ENCODE data around the gene CTBP2.
A peak's percentile ranks its signal among the peaks of the same experiment; 100 is the strongest.
"Not testable (repeated sequence)": the region's sequence is repeated elsewhere in the genome, so short reads cannot be mapped to it uniquely, and the experiment has no call there.

The CTBP2 gene

DNA sequence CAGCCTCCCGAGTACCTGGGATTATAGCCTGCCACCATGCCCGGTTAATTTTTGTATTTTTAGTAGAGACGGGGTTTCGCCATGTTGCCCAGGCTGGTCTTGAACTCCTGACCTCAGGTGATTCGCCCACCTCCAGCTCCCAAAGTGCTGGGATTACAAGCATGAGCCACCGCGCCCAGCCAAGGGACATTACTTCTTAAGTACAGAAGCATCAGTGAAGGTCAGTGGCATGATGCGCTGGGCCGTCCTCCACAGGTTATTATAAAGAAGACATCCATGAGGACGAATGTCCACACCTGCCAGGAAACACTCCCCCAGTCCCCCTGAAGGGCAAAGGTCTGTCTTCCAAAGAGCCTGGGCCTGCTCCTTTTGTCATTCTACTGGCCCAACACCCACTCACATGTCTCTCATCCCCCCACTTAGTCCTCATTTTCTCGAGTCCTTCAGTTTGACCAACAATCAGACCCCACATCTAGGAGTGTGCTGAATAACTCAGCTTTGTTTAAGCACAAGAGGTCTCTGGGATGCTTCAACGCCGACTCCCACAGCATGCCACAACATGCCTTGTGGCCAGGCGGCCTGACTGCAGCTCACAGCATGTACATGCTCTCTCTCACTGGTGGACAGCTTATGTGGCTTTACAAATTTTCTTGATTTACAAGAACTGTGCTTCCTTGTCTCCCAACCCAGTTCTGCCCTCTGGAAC, 73.0 kb downstream of the CTBP2 start:
- FAIRE-seq (no peak), DNase-seq (ENCODE audit: insufficient read length, low spot score) (no peak)
- TF ChIP-seq POLR2A (IDR thresholded peaks at IDR 0.05; ENCODE audit: low read depth, low read length) = no peak

DNA sequence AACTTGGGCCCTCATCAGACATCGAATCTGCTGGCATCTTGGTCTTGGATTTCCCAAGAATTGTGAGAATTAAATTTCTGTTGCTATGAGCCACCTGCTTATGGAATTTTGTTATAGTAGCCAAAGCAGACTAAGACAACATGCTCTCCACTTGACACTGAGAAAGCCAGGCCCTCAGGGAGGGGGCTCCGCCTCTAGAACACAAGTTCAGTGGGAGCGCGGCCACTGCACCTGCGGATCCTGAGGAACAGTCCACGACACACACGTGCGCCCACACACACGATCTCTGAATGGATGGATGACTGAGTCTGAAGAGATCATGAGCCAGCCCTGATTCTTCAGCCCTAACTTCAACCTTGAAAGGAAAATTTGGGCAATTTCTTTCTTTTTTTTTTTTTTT, 73.7 kb downstream of the CTBP2 start:
- DNase-seq (ENCODE audit: insufficient read length, low spot score) (no peak), FAIRE-seq (no peak)
- TF ChIP-seq POLR2A (IDR thresholded peaks at IDR 0.05; ENCODE audit: low read depth, low read length) = no peak

DNA sequence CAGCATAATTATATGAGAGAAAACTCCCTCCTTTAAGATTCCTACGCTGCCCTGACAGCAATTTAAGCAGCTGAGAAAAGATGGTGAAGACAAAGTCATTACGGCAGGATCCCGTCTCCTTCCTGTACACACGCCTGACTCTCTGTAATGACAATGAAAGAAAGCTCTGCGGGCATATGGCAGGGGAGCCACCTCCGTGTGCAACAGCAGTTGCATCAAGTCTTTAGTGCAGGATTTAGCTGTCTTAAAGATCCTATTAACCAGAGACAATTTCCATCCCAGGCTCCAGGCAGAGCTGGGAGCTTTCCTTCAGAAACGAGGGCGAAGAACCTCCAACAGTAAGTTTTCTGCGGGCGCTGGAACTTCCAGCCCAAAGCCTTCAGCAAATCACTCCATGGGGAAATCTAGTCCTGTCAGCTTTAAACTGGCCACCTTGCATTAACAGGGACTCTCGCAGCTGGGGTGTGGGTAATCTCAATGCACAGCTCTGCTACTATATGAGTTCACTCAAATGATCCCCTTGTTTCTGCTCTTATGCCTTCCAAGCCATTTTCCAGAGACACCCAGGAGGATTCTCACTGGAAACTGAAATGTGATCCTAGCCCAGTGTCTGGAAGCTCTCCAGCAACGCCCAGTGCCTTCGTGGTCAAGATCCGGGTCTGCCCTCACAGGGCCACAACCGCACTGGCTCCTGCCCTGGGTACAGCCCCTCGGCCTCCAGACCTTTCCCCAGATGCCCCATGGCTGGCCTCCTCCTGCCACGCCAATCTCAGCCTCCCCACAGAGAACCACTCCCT, 74.9 kb downstream of the CTBP2 start:
- peak; percentile 42 for DNase-seq (ENCODE audit: insufficient read length, low spot score)
- TF ChIP-seq POLR2A (IDR thresholded peaks at IDR 0.05; ENCODE audit: low read depth, low read length) = no peak
- FAIRE-seq = no peak

DNA sequence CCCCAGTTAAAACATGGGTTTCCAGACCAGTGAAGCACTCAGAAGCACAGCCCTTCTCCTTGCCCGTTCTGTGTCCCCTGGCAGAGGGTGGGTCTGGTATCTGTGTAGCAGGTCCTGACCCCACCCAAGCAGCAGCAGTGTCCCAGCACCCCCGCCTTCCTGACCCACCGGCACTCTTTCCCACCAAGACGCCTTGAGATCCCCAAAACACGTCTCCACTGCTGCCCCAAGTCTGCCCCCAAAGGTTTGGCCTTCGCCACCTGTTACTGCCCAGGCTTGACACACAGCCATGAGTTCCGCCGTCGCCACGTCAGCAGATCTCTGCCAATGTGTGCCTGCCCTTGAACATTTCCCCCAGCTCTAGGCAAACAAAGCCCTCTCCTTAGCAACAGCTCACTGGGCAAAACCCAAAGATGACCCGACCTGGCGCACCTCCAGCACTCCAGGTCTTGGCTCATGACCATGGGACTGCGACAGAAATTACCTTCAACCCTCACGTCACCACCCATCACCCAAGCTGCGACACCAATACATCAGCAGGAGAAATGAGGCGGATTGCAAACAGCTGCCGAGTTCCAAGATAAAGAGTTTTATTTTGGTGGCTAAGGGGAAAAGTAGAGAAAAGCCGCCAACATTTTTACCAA, 75.6 kb downstream of the CTBP2 start:
- no peak for FAIRE-seq
- TF ChIP-seq POLR2A (IDR thresholded peaks at IDR 0.05; ENCODE audit: low read depth, low read length) = no peak
- peak; percentile 53 for DNase-seq (ENCODE audit: insufficient read length, low spot score)

DNA sequence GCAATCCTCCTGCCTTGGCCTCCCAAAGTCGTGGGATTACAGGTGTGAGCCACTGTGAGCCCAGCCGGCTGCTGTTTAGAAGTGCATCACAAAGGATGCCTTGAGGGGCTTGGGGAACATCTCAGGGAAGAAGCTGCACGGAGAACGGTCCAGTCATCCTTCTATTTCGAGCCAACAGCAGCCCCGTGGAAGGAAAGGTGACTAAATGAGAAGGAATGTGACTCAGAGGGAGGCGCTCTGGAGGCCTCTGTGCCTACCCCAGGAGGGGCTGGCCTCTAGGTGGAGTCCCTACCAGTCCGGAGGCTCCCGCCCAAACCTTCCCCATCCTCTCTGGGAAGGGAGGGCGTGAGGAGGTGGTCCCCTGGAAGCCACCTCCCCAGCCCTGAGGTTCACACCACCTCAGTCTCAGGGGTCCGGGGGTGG, 76.2 kb downstream of the CTBP2 start:
- peak; percentile 86 for DNase-seq (ENCODE audit: insufficient read length, low spot score)
- TF ChIP-seq POLR2A (IDR thresholded peaks at IDR 0.05; ENCODE audit: low read depth, low read length) = no peak
- FAIRE-seq = peak; percentile 84

DNA sequence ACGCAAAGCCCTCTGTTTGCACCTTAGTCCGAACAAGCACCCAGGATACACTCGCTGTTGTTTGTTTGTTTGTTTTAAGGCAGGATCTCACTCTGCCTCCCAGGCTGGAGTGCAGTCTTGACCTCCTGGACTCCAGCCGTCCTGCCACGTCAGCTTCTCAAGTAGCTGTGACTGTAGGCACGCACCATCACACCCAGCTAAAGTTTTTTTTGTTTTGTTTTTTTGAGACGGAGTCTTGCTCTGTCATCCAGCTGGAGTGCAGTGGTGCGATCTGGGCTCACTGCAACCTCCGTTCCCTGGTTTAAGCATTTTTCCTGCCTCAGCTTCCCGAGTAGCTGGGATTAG, 76.8 kb downstream of the CTBP2 start:
- FAIRE-seq (no peak), DNase-seq (ENCODE audit: insufficient read length, low spot score) (no peak)
- TF ChIP-seq POLR2A (IDR thresholded peaks at IDR 0.05; ENCODE audit: low read depth, low read length) = no peak

DNA sequence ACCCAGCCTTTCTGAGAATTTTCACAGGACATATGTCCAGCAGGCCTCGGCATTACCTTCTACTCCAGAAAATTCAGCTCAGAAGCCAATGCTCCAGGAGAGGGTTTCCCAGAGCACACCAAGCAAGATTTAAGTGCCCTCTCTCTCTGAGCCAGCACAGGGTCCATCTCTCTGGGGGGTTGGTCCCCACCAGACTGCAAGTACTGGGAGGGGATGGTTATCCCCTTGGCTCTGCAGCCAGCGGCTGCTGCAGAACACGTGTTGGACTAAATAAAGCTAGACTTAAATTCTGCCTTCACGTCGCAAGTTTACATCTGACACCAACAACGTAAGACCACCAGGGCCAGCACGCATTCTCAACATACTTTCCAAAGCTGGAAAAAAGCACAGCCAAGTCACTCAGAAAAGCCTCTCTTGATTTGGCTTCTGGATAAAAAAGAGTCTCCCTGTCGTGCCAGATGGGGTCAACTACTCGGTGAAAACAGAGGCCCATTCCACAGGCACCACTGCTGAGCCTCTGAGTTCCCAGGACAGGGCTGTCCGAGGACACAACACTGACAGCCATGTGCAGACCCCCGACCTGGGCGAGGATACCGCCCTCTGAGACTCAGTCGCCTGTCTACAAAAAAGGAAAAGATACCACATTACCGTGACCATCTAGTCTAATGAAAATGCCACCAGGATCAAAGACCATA, 77.3 kb downstream of the CTBP2 start:
- no peak for TF ChIP-seq POLR2A (IDR thresholded peaks at IDR 0.05; ENCODE audit: low read depth, low read length)
- FAIRE-seq = no peak
- DNase-seq (ENCODE audit: insufficient read length, low spot score) = no peak

DNA sequence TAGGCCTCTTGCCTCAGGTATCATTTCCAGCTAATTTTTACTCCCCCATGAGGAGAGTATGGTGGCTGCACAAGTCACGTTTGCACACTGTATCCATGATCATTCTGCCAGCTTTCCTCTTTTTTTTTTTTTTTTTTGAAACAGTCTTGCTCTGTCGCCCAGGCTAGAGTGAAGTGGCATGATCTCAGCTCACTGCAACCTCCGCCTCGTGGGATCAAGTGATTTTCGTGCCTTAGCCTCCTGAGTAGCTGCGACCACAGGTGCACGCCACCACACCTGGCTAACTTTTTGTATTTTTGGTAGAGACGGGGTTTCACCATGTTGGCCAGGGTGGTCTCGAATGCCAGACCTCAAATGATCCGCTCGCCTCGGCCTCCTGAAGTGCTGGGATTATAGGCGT, 77.9 kb downstream of the CTBP2 start:
- DNase-seq (ENCODE audit: insufficient read length, low spot score); FAIRE-seq: not testable (repeated sequence)

DNA sequence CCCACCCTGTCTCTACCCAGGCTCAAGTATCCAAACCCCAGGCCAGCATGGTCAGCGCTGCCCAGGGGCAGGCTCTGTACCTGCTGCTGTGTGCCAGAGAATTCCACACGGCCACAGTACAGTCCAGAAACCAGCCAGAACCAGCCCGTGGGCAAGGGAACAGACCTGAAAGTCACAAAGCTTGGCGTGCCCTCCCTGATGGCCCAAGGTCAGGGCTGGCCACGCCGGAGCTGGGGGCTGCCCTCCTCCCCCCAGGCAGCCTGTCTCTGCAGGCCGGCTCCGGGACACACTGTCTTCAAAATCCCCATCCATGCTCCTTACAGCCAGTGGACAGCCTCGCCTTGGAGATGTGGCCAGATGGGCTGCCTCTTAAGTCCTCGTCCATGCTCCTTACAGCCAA, 78.4 kb downstream of the CTBP2 start:
- TF ChIP-seq POLR2A (IDR thresholded peaks at IDR 0.05; ENCODE audit: low read depth, low read length) = no peak
- no peak for FAIRE-seq
- DNase-seq (ENCODE audit: insufficient read length, low spot score) = no peak

DNA sequence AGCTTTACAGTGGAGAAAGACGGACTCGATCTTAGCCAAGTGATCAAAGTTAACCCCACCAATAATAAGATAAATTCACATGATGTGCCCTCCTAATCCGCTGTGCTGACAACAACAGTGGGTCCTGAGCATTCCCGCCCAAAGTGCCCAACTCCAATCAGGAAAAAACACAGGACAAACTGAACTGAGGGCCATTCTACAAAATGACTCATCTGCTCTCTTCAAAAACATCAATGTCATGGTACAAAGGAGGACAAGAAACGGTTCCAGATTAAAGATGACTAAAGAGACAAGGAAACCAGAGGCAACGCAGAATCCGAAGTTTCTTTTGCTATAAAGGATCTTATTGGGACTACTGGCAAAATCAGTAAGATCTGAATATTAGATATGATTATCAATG, 79.4 kb downstream of the CTBP2 start:
- FAIRE-seq = no peak
- no peak for DNase-seq (ENCODE audit: insufficient read length, low spot score)
- TF ChIP-seq POLR2A (IDR thresholded peaks at IDR 0.05; ENCODE audit: low read depth, low read length) = no peak

DNA sequence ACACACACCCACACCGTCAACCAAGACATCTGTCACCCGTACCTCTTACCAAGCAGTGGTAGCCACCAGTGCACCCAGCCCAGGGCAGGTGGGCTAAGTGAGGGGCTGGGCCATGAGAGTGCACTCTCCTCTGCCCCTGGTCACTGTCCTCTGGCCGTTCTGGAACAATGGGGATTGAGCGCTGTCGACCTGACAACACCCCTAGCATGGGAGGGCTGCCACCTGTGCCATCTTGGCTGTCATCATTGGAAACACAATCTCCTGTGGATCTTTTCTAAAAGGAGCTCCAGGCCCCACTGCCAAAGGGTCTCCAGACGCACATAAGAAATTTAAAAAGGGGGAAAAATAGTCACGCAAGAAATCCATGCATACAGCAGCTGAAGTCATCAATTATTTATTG, 80.1 kb downstream of the CTBP2 start:
- no peak for DNase-seq (ENCODE audit: insufficient read length, low spot score)
- no peak for FAIRE-seq
- no peak for TF ChIP-seq POLR2A (IDR thresholded peaks at IDR 0.05; ENCODE audit: low read depth, low read length)

DNA sequence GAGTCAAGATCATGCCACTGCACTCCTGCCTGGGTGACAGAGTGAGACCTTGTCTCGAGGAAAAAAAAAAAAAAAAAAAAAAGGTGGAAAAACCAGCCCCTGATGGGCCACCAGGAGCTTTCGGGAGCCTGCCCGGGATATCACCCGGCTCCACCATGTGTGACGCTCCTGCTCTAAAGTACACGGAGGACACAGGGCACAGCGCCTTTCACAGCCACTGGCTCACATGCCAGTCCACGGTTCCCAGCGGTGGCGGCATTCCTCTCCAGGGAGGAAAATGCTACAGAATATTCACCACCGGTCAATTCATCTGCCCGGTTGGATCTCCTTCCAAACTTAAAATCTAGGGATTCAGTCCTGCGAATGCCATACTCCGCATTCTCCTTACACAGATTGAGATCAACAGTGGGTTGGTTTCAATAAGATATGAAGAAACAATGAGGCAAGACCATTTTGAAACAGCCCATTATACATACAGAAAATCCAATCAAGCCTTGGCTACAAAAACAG, 81.2 kb downstream of the CTBP2 start:
- TF ChIP-seq POLR2A (IDR thresholded peaks at IDR 0.05; ENCODE audit: low read depth, low read length) = no peak
- FAIRE-seq (no peak), DNase-seq (ENCODE audit: insufficient read length, low spot score) (no peak)

DNA sequence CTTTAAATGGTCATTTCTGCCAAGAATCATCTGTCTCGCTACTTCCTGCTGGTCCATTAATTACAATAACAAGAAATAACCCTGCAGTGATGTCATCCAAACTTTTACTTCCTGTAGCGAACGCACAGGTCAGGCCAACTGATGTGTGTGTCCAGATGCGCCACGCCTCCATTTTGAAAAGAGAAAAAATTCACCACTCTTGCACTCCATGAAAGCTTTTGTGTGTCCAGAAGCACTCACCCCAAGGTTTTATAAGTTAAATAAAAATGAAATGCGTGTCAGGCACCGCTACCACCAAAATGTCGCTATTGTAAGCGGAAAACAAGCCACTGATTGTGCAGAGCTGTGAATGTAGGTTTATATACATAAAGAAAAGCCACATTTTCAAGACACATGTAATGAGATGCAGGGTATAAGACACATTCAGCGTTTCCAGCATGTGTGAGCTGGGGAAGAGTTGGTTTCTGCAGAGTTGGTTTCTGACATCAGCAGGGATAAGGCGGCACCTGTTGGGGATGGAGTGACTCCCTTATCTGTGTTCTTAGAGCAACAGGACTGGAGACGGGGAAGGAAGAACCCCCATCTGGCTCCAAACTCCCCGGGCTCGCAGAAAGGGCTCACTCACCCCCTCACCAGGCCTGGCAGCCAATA, 83.3 kb downstream of the CTBP2 start:
- FAIRE-seq (no peak), DNase-seq (ENCODE audit: insufficient read length, low spot score) (no peak)
- no peak for TF ChIP-seq POLR2A (IDR thresholded peaks at IDR 0.05; ENCODE audit: low read depth, low read length)

Data from H54 (cell line).